HepG2 (cell line): Measurements from ENCODE around the gene MAP3K14. TPM values are rescaled to one million over a fixed set of nuclear protein-coding genes. Genes with fewer than 3 reads are reported as not detected.
A peak's percentile ranks its signal among the peaks of the same experiment; 100 is the strongest.

Source experiments
- AKNA ChIP-seq: sonication (generic); formaldehyde crosslinking; IDR thresholded peaks from 2 replicates; pipeline ENCODE4 v1.4.0; 2020; ENCODE audit warnings: missing genetic modification reagents, borderline replicate concordance
- ATF2 ChIP-seq: sonication (generic); formaldehyde crosslinking; IDR thresholded peaks from 2 replicates; pipeline ENCODE4 v1.4.0; 2020; ENCODE audit warnings: missing genetic modification reagents
- HNRNPUL1 ChIP-seq: fragments of 200-400 bp; formaldehyde crosslinking; IDR thresholded peaks from 2 replicates; pipeline ENCODE4 v1.6.1; 2017; ENCODE audit warnings: low read depth, mild to moderate bottlenecking, low read length, moderate library complexity
- KLF6 ChIP-seq: IDR thresholded peaks from 2 replicates; pipeline ENCODE4 v1.8.0; 2016; ENCODE audit warnings: missing biosample characterization, missing genetic modification reagents
- KLF9 ChIP-seq: IDR thresholded peaks from 2 replicates; pipeline ENCODE4 v1.6.1; 2016; ENCODE audit warnings: low read depth
- MAZ ChIP-seq, 2 experiments: sonication (generic) in 1 of 2; formaldehyde crosslinking in 1 of 2; IDR thresholded peaks; 2 replicates each; pipeline versions ENCODE4 v1.5.0 to v1.6.1; 2012 to 2020; ENCODE audit warnings: low read depth in 2 of 2, mild to moderate bottlenecking in 2 of 2, borderline replicate concordance in 1 of 2, improper control_type of control experiment in 1 of 2, low read length in 1 of 2, missing genetic modification reagents in 1 of 2, moderate library complexity in 1 of 2
- PLSCR1 ChIP-seq: sonication (generic); formaldehyde crosslinking; IDR thresholded peaks from 2 replicates; pipeline ENCODE4 v1.5.0; 2020; ENCODE audit warnings: missing genetic modification reagents, mild to moderate bottlenecking, borderline replicate concordance
- SIX1 ChIP-seq: sonication (generic); formaldehyde crosslinking; IDR thresholded peaks from 2 replicates; pipeline ENCODE4 v1.4.0; 2020; ENCODE audit warnings: missing genetic modification reagents, borderline replicate concordance
- SMC3 ChIP-seq: IDR thresholded peaks from 2 replicates; pipeline ENCODE4 v1.6.1; 2011; ENCODE audit warnings: low read length, improper control_type of control experiment
- TARDBP ChIP-seq: sonication (generic); formaldehyde crosslinking; IDR thresholded peaks from 2 replicates; pipeline ENCODE4 v1.8.0; 2022; ENCODE audit warnings: mild to moderate bottlenecking, missing genetic modification reagents
- WIZ ChIP-seq: sonication (generic); formaldehyde crosslinking; IDR thresholded peaks from 2 replicates; pipeline ENCODE4 v1.5.1; 2020; ENCODE audit warnings: mild to moderate bottlenecking, missing genetic modification reagents
- ZBTB3 ChIP-seq: sonication (generic); formaldehyde crosslinking; IDR thresholded peaks from 2 replicates; pipeline ENCODE4 v1.4.0; 2020; ENCODE audit warnings: low read depth, mild to moderate bottlenecking, moderate library complexity, missing genetic modification reagents, borderline replicate concordance
- ZNF234 ChIP-seq: sonication (generic); formaldehyde crosslinking; conservative IDR thresholded peaks from 2 replicates; pipeline ENCODE4 v1.5.1; 2020; ENCODE audit warnings: mild to moderate bottlenecking, missing genetic modification reagents
- ZNF292 ChIP-seq: sonication (generic); formaldehyde crosslinking; IDR thresholded peaks from 2 replicates; pipeline ENCODE4 v1.8.1; 2022; ENCODE audit warnings: mild to moderate bottlenecking, low read depth, missing genetic modification reagents, borderline replicate concordance
- ZNF354B ChIP-seq: sonication (generic); formaldehyde crosslinking; IDR thresholded peaks from 2 replicates; pipeline ENCODE4 v1.8.0; 2022; ENCODE audit warnings: mild to moderate bottlenecking, missing genetic modification reagents
- ZXDC ChIP-seq: sonication (generic); formaldehyde crosslinking; IDR thresholded peaks from 2 replicates; pipeline ENCODE4 v1.5.0; 2020; ENCODE audit warnings: mild to moderate bottlenecking, missing genetic modification reagents
- polyA plus RNA-seq, 8 experiments: library from polyadenylated mRNA; depleted of rRNA in 3 of 8; stranded (reverse) in 7 of 8; unstranded in 1 of 8; fragments of >200 nt; fragmentation: Illumina TruSeq in 4 of 8; extraction: Trizol in 4 of 8; gene quantifications; 2 replicates each; pipeline versions ENCODE4 v1.2.1 to v1.2.3, GENCODE V29; 2011 to 2016; ENCODE audit warnings: low read depth in 4 of 8, missing spikeins in 1 of 8, mixed read lengths in 1 of 8; ENCODE audit not compliant: insufficient read depth in 1 of 8
- total RNA-seq, 5 experiments: library from RNA; depleted of rRNA; stranded (reverse); fragments of >200 nt; fragmentation: Illumina TruSeq; extraction: Trizol; gene quantifications; 2 replicates each; pipeline ENCODE4 v1.2.3, GENCODE V29; 2016; ENCODE audit warnings: low read depth in 1 of 5

MAP3K14 gene
- total and polyA plus RNA-seq, 2 of the 13 experiments (the other 11 are each of a cell fraction or from before 2014, with no cell fraction given) = 2.6 TPM

- no peak; the same call in 1 of the 2 replicates for TF ChIP-seq AKNA (CRISPR knock-in tag)
- TF ChIP-seq ZNF292 (CRISPR knock-in tag) = no peak
- TF ChIP-seq TARDBP (CRISPR knock-in tag) = 0 out of 2 replicates have a peak, but pooled peaks have one; percentile 38
- no peak for TF ChIP-seq KLF6 (CRISPR knock-in tag)
- 0 out of 2 replicates have a peak, but pooled peaks have one; percentile 39 for TF ChIP-seq MAZ (IDR thresholded peaks at IDR 0.05; ENCODE audit: borderline replicate concordance, low read depth, low read length)
- TF ChIP-seq MAZ (CRISPR knock-in tag; IDR thresholded peaks at IDR 0.05; ENCODE audit: low read depth) = peak; percentile 78
- TF ChIP-seq KLF9 (CRISPR knock-in tag) = no peak
- TF ChIP-seq WIZ = no peak
- no peak for TF ChIP-seq ZNF234 (CRISPR knock-in tag)
- no peak for TF ChIP-seq ZXDC
- no peak for TF ChIP-seq SIX1 (CRISPR knock-in tag)
- no peak for TF ChIP-seq ZNF354B (CRISPR knock-in tag)
- no peak for TF ChIP-seq HNRNPUL1
- TF ChIP-seq SMC3 = no peak
- no peak for TF ChIP-seq PLSCR1 (CRISPR knock-in tag)
- TF ChIP-seq ATF2 (CRISPR knock-in tag) = no peak
- TF ChIP-seq ZBTB3 (CRISPR knock-in tag) = no peak
These were observed 69.2 kb downstream of the MAP3K14 start (continued) for GRCh38 chr17:45247429-45248131.
